ENCODE measurements around the gene AEBP1.

The AEBP1 gene

GRCh38 chr7:44087911-44088838, 16.0 kb upstream of the AEBP1 start:
- no peak for DNase-seq

- DNase-seq, result no peak
These were observed 11.0 kb upstream of the AEBP1 start for GRCh38 chr7:44093102-44093641.

GRCh38 chr7:44094365-44094764, 9.8 kb upstream of the AEBP1 start:
- DNase-seq, result no peak

- no peak for DNase-seq
These were observed 9.1 kb upstream of the AEBP1 start for GRCh38 chr7:44094883-44095592.

- DNase-seq, result no peak
These were observed 8.4 kb upstream of the AEBP1 start for GRCh38 chr7:44095781-44096180.

- no peak for DNase-seq
These were observed 7.7 kb upstream of the AEBP1 start for GRCh38 chr7:44096326-44096881.

GRCh38 chr7:44097064-44097932, 6.8 kb upstream of the AEBP1 start:
- DNase-seq, result no peak

GRCh38 chr7:44098092-44099068, 5.8 kb upstream of the AEBP1 start:
- DNase-seq, result no peak

- no peak for DNase-seq
These were observed 4.5 kb upstream of the AEBP1 start for GRCh38 chr7:44099669-44100068.

- DNase-seq, result no peak
These were observed 3.5 kb upstream of the AEBP1 start for GRCh38 chr7:44100458-44101302.

GRCh38 chr7:44101303-44101965, 2.7 kb upstream of the AEBP1 start:
- DNase-seq, result no peak

GRCh38 chr7:44101966-44102845, 1.9 kb upstream of the AEBP1 start:
- no peak for DNase-seq

- no peak for DNase-seq
These were observed 1.1 kb upstream of the AEBP1 start for GRCh38 chr7:44102846-44103565.

GRCh38 chr7:44103566-44103922, 601 bp upstream of the AEBP1 start:
- no peak for DNase-seq

GRCh38 chr7:44104860-44105771, 971 bp downstream of the AEBP1 start:
- no peak for DNase-seq

GRCh38 chr7:44105832-44106231, 1.7 kb downstream of the AEBP1 start:
- no peak for DNase-seq

All from NCI-H2081 (cell line).